Body of pancreas (tissue), 4 donors: Measurements from ENCODE around the gene PTPRB. TPM values are rescaled to one million over a fixed set of nuclear protein-coding genes. Genes with fewer than 3 reads are reported as not detected.

Experiments
- ATAC-seq: fragments of 150-250 bp; one replicate; pipeline ENCODE4 v1.9.1; 2016
- DNase-seq, 4 donors: peaks; one replicate each; pipeline ENCODE4 v3.0.0-alpha.2; 2019
- H3K27ac ChIP-seq, 4 donors: fragments of 200-600 bp; sonication (generic); 1 replicate in 3 of 4; 2 replicates in 1 of 4; pipeline versions ENCODE4 v1.5.1 to v1.6.1; 2016 to 2019; ENCODE audit warnings: mild to moderate bottlenecking in 1 of 4, mixed read lengths in 1 of 4, moderate library complexity in 1 of 4
- H3K27me3 ChIP-seq, 2 donors: fragments of 200-600 bp; sonication (generic); one replicate each; pipeline ENCODE4 v1.6.0; 2016; ENCODE audit warnings: mild to moderate bottlenecking in 1 of 2
- H3K36me3 ChIP-seq, 2 donors: fragments of 200-600 bp; sonication (generic); replicated peaks in 1 of 2; 2 replicates each; pipeline ENCODE4 v1.5.1; 2016; ENCODE audit warnings: low read depth in 2 of 2; ENCODE audit not compliant: insufficient read depth in 1 of 2
- H3K4me1 ChIP-seq: fragments of 200-600 bp; sonication (generic); one replicate; pipeline ENCODE4 v1.6.0; 2016
- H3K4me3 ChIP-seq, 2 donors: fragments of 200-600 bp; sonication (generic); 1 replicate in 1 of 2; 2 replicates in 1 of 2; pipeline ENCODE4 v1.5.1; 2016 to 2019
- H3K9me3 ChIP-seq, 3 donors: fragments of 200-600 bp; sonication (generic); 1 replicate in 2 of 3; 2 replicates in 1 of 3; pipeline ENCODE4 v1.5.1; 2016
- POLR2A ChIP-seq, 3 donors: fragments of 450-650 bp; IDR thresholded peaks; one replicate each; pipeline ENCODE4 v1.6.1; 2016; ENCODE audit warnings: antibody characterized with exemption in 3 of 3, mild to moderate bottlenecking in 2 of 3
- WGBS, 2 donors: methylation state at CpG; one replicate each; pipeline ENCODE4 v1.1.5; 2017; 5-methylcytosine and 5-hydroxymethylcytosine counted together
- intact Hi-C: fragments of 100-400 bp; cut with DNase I; formaldehyde crosslinking; loops from one replicate; pipeline ENCODE4 v1.15.1; 2023
- total RNA-seq, 2 donors: library from RNA; depleted of rRNA; stranded (reverse); fragments of >200 nt; gene quantifications; one replicate each; pipeline ENCODE4 v1.1.0, GENCODE V29; 2016
- TF ChIP-seq, protein P1 (sequence below), 7 experiments: fragments of 450-650 bp in 4 of 7; fragments of 200-600 bp in 3 of 7; sonication (generic) in 3 of 7; IDR thresholded peaks; one replicate each; pipeline ENCODE4 v1.5.1; 2016 to 2019; ENCODE audit warnings: antibody characterized with exemption in 7 of 7

Gene PTPRB
- total RNA-seq, 2 donors from 2014 or later = 4.9 to 9.9 TPM

DNA sequence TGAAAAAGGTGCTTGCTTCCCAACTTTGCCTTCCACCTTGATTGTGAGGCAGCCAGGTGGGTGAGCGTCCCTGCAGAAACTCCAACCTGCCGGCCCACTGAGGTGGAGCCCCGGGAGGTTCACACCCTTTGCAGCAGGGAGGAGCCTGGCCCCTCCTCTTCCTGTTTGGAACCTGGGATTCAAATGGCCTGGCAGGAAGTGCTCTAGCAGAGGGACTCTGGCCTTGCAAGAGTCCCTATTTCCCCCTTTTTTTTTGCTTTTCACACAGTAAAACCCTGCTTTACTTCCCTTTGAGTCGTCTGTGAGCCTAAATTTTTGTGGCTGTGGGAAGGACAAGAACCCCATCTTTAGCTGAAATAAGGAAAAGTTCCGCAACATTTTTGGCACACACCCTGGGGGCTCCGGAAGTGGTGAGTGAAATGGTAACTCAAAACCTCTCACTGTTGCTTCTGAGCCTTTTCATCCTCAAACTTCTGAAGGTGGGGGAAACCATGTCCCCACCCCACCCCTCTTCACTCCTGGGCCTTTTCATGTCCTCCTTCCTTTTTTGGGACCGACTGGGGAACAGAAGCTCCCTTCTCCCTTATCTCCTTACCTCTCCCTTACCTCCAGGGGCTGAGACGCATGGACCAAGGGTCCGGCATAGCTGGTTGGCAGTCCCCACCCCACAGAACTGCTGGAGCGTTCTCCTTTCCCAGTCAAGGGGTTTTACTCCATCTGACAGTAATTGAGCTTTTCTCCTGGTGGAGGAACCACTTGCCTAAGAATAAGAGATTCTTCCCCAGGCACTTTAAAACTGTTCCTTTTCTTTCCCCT, 169.1 kb downstream of the PTPRB start:
- Histone ChIP-seq H3K27ac (no peak overlapping the region), H3K4me1 (no peaks in the 10 kb centered on the region), H3K27me3 (no peaks in the 10 kb centered on the region), H3K9me3 (peaks cover 0 to 10% (median 0%) of the 10 kb centered on the region in 3 donors), H3K36me3 (no peaks in the 10 kb centered on the region), H3K4me3 (no peak overlapping the region)
- TF ChIP-seq POLR2A (IDR thresholded peaks at IDR 0.05) = no peak
- TF ChIP-seq, protein P1, sequence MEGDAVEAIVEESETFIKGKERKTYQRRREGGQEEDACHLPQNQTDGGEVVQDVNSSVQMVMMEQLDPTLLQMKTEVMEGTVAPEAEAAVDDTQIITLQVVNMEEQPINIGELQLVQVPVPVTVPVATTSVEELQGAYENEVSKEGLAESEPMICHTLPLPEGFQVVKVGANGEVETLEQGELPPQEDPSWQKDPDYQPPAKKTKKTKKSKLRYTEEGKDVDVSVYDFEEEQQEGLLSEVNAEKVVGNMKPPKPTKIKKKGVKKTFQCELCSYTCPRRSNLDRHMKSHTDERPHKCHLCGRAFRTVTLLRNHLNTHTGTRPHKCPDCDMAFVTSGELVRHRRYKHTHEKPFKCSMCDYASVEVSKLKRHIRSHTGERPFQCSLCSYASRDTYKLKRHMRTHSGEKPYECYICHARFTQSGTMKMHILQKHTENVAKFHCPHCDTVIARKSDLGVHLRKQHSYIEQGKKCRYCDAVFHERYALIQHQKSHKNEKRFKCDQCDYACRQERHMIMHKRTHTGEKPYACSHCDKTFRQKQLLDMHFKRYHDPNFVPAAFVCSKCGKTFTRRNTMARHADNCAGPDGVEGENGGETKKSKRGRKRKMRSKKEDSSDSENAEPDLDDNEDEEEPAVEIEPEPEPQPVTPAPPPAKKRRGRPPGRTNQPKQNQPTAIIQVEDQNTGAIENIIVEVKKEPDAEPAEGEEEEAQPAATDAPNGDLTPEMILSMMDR (IDR thresholded peaks at IDR 0.05) = no peak
- DNase-seq (no peak), ATAC-seq (no peak)
- WGBS, 2 donors = 69 to 70% methylated on average over 10 of the region's 10 CpGs
- intact Hi-C loops = no loop called here

GRCh38 chr12:70467476-70467875, 169.8 kb downstream of the PTPRB start:
- 65 to 70% methylated on average over 2 of the region's 2 CpGs for WGBS, 2 donors
- TF ChIP-seq POLR2A (IDR thresholded peaks at IDR 0.05) = no peak
- TF ChIP-seq, protein P1 (IDR thresholded peaks at IDR 0.05) = no peak
- H3K27me3 ChIP-seq = no peaks in the 10 kb centered on the region
- H3K9me3 ChIP-seq = peaks cover 0 to 10% (median 0%) of the 10 kb centered on the region in 3 donors
- H3K27ac ChIP-seq = no peak overlapping the region
- H3K4me1 ChIP-seq = no peaks in the 10 kb centered on the region
- ATAC-seq (no peak), DNase-seq (no peak)
- H3K36me3 ChIP-seq = no peaks in the 10 kb centered on the region
- intact Hi-C loops = no loop called here
- no peak overlapping the region for H3K4me3 ChIP-seq

- Histone ChIP-seq H3K4me3 (no peak overlapping the region), H3K4me1 (no peaks in the 10 kb centered on the region), H3K27ac (no peak overlapping the region), H3K27me3 (no peaks in the 10 kb centered on the region), H3K9me3 (peaks cover 0 to 10% (median 0%) of the 10 kb centered on the region in 3 donors), H3K36me3 (no peaks in the 10 kb centered on the region)
- DNase-seq (no peak), ATAC-seq (no peak)
- 67 to 76% methylated on average over 2 of the region's 2 CpGs for WGBS, 2 donors
- intact Hi-C loops = no loop called here
- TF ChIP-seq POLR2A (IDR thresholded peaks at IDR 0.05) = no peak
- TF ChIP-seq, protein P1 (IDR thresholded peaks at IDR 0.05) = no peak
Measured at GRCh38 chr12:70466753-70467152, 170.5 kb downstream of the PTPRB start.
